ENCODE results near the gene NT5C3B. TPM values are rescaled to one million over a fixed set of nuclear protein-coding genes. Genes with fewer than 3 reads are reported as not detected.
"Not testable (repeated sequence)": the region's sequence is repeated elsewhere in the genome, so short reads cannot be mapped to it uniquely, and the experiment has no call there.

The NT5C3B gene
- total RNA-seq, 2 donors from 2014 or later, result 19.5 to 20.2 TPM

GRCh38 chr17:41782142-41782541 is 53.9 kb downstream of the NT5C3B start:
- no peak for TF ChIP-seq CTCF (IDR thresholded peaks at IDR 0.05)
- peak overlapping the region; percentile 18 for H3K27ac ChIP-seq
- no peak overlapping the region for H3K4me3 ChIP-seq
- H3K9me3 ChIP-seq, result no peaks in the 10 kb centered on the region
- H3K4me1 ChIP-seq, result peaks cover 14% of the 10 kb centered on the region
- intact Hi-C loops (cut with DNase I), result no loop called here
- peak overlapping the region in 1 of 2 donors; percentile 51 for H3K9ac ChIP-seq (ENCODE audit: low read depth in 2 of 2, low read length in 2 of 2)
- DNase-seq, result no peak
- H3K36me3 ChIP-seq, result no peaks in the 10 kb centered on the region
- H3K27me3 ChIP-seq, result no peaks in the 10 kb centered on the region

- Histone ChIP-seq H3K27ac (peak overlapping the region; percentile 18), H3K9me3 (no peaks in the 10 kb centered on the region), H3K27me3 (no peaks in the 10 kb centered on the region), H3K36me3 (no peaks in the 10 kb centered on the region), H3K9ac (ENCODE audit: low read depth in 2 of 2, low read length in 2 of 2) (peak overlapping the region in 1 of 2 donors; percentile 51), H3K4me3 (no peak overlapping the region), H3K4me1 (peaks cover 19% of the 10 kb centered on the region)
- intact Hi-C loops (cut with DNase I), result no loop called here
- DNase-seq, result no peak
- TF ChIP-seq CTCF (IDR thresholded peaks at IDR 0.05), result no peak
Measured at GRCh38 chr17:41781404-41782110, 54.5 kb downstream of the NT5C3B start.

GRCh38 chr17:41779954-41780353 is 56.1 kb downstream of the NT5C3B start:
- DNase-seq, result no peak
- H3K4me3 ChIP-seq, result no peak overlapping the region
- intact Hi-C loops (cut with DNase I), result no loop called here
- H3K36me3 ChIP-seq, result no peaks in the 10 kb centered on the region
- H3K9me3 ChIP-seq, result no peaks in the 10 kb centered on the region
- H3K27me3 ChIP-seq, result no peaks in the 10 kb centered on the region
- peaks cover 35% of the 10 kb centered on the region for H3K4me1 ChIP-seq
- no peak for TF ChIP-seq CTCF (IDR thresholded peaks at IDR 0.05)
- no peak overlapping the region for H3K9ac ChIP-seq (ENCODE audit: low read depth in 2 of 2, low read length in 2 of 2)
- H3K27ac ChIP-seq, result no peak overlapping the region

GRCh38 chr17:41777574-41778188 is 58.4 kb downstream of the NT5C3B start:
- intact Hi-C loops (cut with DNase I), result no loop called here
- H3K4me3 ChIP-seq, result no peak overlapping the region

GRCh38 chr17:41777157-41777573 is 58.9 kb downstream of the NT5C3B start:
- DNase-seq, result no peak
- Histone ChIP-seq H3K27me3 (no peaks in the 10 kb centered on the region), H3K27ac (peak overlapping the region; percentile 95), H3K4me3 (no peak overlapping the region), H3K4me1 (peaks cover 57% of the 10 kb centered on the region), H3K36me3 (no peaks in the 10 kb centered on the region), H3K9me3 (no peaks in the 10 kb centered on the region), H3K9ac (ENCODE audit: low read depth in 2 of 2, low read length in 2 of 2) (peak overlapping the region in 1 of 2 donors; percentile 68)
- peak; percentile 11 for TF ChIP-seq CTCF (IDR thresholded peaks at IDR 0.05)
- intact Hi-C loops (cut with DNase I), result no loop called here

More at GRCh38 chr17:41777574-41778188, 58.4 kb downstream of the NT5C3B start:
- peak; percentile 80 for DNase-seq
- Histone ChIP-seq H3K9ac (ENCODE audit: low read depth in 2 of 2, low read length in 2 of 2) (peak overlapping the region in 1 of 2 donors; percentile 68), H3K36me3 (no peaks in the 10 kb centered on the region), H3K27me3 (no peaks in the 10 kb centered on the region), H3K9me3 (no peaks in the 10 kb centered on the region), H3K4me1 (peaks cover 52% of the 10 kb centered on the region), H3K27ac (peak overlapping the region; percentile 95)
- no peak for TF ChIP-seq CTCF (IDR thresholded peaks at IDR 0.05)

GRCh38 chr17:41776262-41776900 is 59.7 kb downstream of the NT5C3B start:
- H3K36me3 ChIP-seq; H3K27me3 ChIP-seq; DNase-seq; H3K4me3 ChIP-seq; H3K9me3 ChIP-seq; intact Hi-C loops (cut with DNase I): not testable (repeated sequence)
- Histone ChIP-seq H3K4me1 (peaks cover 65% of the 10 kb centered on the region), H3K27ac (peak overlapping the region; percentile 95), H3K9ac (ENCODE audit: low read depth in 2 of 2, low read length in 2 of 2) (peak overlapping the region; percentile 44 to 76)
